H9 (cell line): Measurements from ENCODE around the gene DUSP6. TPM values are rescaled to one million over a fixed set of nuclear protein-coding genes. Genes with fewer than 3 reads are reported as not detected.

Experiments
- DNase-seq: peaks from one replicate; pipeline ENCODE4 v3.0.0-alpha.2; 2017
- H2AFZ ChIP-seq: one replicate; pipeline ENCODE4 v1.6.1; 2013; ENCODE audit warnings: mild to moderate bottlenecking, low read length, control low read depth, moderate library complexity
- H2AK5ac ChIP-seq: 2 replicates; pipeline ENCODE4 v1.6.1; 2013; ENCODE audit warnings: low read length, control low read depth, mixed read lengths; ENCODE audit not compliant: insufficient read length
- H2BK120ac ChIP-seq: one replicate; pipeline ENCODE4 v1.6.1; 2013; ENCODE audit warnings: low read depth, mild to moderate bottlenecking, low read length, control low read depth, inconsistent platforms; ENCODE audit not compliant: poor library complexity, severe bottlenecking
- H2BK12ac ChIP-seq: 2 replicates; pipeline ENCODE4 v1.6.1; 2013; ENCODE audit warnings: low read length, control low read depth, mixed read lengths, low read depth; ENCODE audit not compliant: insufficient read length
- H2BK15ac ChIP-seq: 2 replicates; pipeline ENCODE4 v1.6.1; 2013; ENCODE audit warnings: low read depth, low read length, control low read depth
- H2BK20ac ChIP-seq: one replicate; pipeline ENCODE4 v1.6.1; 2013; ENCODE audit warnings: low read depth, mild to moderate bottlenecking, low read length, control low read depth, inconsistent platforms; ENCODE audit not compliant: poor library complexity, severe bottlenecking
- H2BK5ac ChIP-seq: 2 replicates; pipeline ENCODE4 v1.6.1; 2013; ENCODE audit warnings: low read length, control low read depth, mixed read lengths; ENCODE audit not compliant: insufficient read length
- H3K14ac ChIP-seq: 2 replicates; pipeline ENCODE4 v1.6.1; 2013; ENCODE audit warnings: low read length, control low read depth; ENCODE audit not compliant: insufficient read depth
- H3K18ac ChIP-seq: 2 replicates; pipeline ENCODE4 v1.6.1; 2013; ENCODE audit warnings: low read depth, mild to moderate bottlenecking, mixed read lengths, low read length, control low read depth; ENCODE audit not compliant: insufficient read length
- H3K23ac ChIP-seq: 2 replicates; pipeline ENCODE4 v1.6.1; 2013; ENCODE audit warnings: low read length, control low read depth, mixed read lengths, low read depth; ENCODE audit not compliant: insufficient read length
- H3K23me2 ChIP-seq: 2 replicates; pipeline ENCODE4 v1.6.1; 2013; ENCODE audit warnings: low read depth, mild to moderate bottlenecking, mixed read lengths, low read length, control low read depth; ENCODE audit not compliant: insufficient read length, poor library complexity, severe bottlenecking
- H3K27ac ChIP-seq: 2 replicates; pipeline ENCODE4 v1.5.1; 2013; ENCODE audit warnings: low read length, control low read depth, mixed read lengths, low read depth; ENCODE audit not compliant: insufficient read length
- H3K27me3 ChIP-seq: 2 replicates; pipeline ENCODE4 v1.6.1; 2013; ENCODE audit warnings: low read length, control low read depth, inconsistent platforms; ENCODE audit not compliant: insufficient read depth
- H3K4ac ChIP-seq: 2 replicates; pipeline ENCODE4 v1.6.1; 2013; ENCODE audit warnings: low read depth, mild to moderate bottlenecking, control low read depth, inconsistent platforms, low read length, moderate library complexity
- H3K4me1 ChIP-seq: 2 replicates; pipeline ENCODE4 v1.6.1; 2013; ENCODE audit warnings: low read length, control low read depth, inconsistent platforms; ENCODE audit not compliant: insufficient read depth
- H3K4me2 ChIP-seq: 2 replicates; pipeline ENCODE4 v1.6.1; 2013; ENCODE audit warnings: low read length, control low read depth, mixed read lengths; ENCODE audit not compliant: insufficient read length, insufficient read depth
- H3K56ac ChIP-seq: 2 replicates; pipeline ENCODE4 v1.6.1; 2013; ENCODE audit warnings: low read depth, mild to moderate bottlenecking, mixed read lengths, low read length, control low read depth; ENCODE audit not compliant: insufficient read length
- H3K79me1 ChIP-seq: 2 replicates; pipeline ENCODE4 v1.6.1; 2013; ENCODE audit warnings: low read depth, mild to moderate bottlenecking, moderate library complexity, low read length, control low read depth, inconsistent platforms; ENCODE audit not compliant: insufficient read depth, poor library complexity, severe bottlenecking
- H3K79me2 ChIP-seq: 2 replicates; pipeline ENCODE4 v1.6.1; 2013; ENCODE audit warnings: low read length, control low read depth, inconsistent platforms; ENCODE audit not compliant: insufficient read depth
- H3K9ac ChIP-seq: 2 replicates; pipeline ENCODE4 v1.6.1; 2013; ENCODE audit warnings: low read length, control low read depth, mixed read lengths; ENCODE audit not compliant: insufficient read length; ENCODE audit errors: extremely low read depth
- H3K9me3 ChIP-seq: one replicate; pipeline ENCODE4 v1.6.1; 2013; ENCODE audit warnings: low read depth, low read length, inconsistent platforms; ENCODE audit not compliant: control insufficient read depth
- H3T11ph ChIP-seq: one replicate; pipeline ENCODE4 v1.6.1; 2013; ENCODE audit warnings: mild to moderate bottlenecking, low read length, control low read depth, inconsistent platforms
- H4K20me1 ChIP-seq: one replicate; pipeline ENCODE4 v1.6.1; 2013; ENCODE audit not compliant: control insufficient read depth, insufficient read length, insufficient read depth
- H4K5ac ChIP-seq: 2 replicates; pipeline ENCODE4 v1.6.1; 2013; ENCODE audit warnings: low read depth, mild to moderate bottlenecking, mixed read lengths, low read length, control low read depth; ENCODE audit not compliant: insufficient read length
- H4K8ac ChIP-seq: replicated peaks from 2 replicates; pipeline ENCODE4 v1.6.1; 2013; ENCODE audit warnings: low read length, control low read depth, mixed read lengths, low read depth; ENCODE audit not compliant: insufficient read length
- H4K91ac ChIP-seq: 2 replicates; pipeline ENCODE4 v1.6.1; 2013; ENCODE audit warnings: low read depth, mild to moderate bottlenecking, moderate library complexity, mixed read lengths, low read length, control low read depth; ENCODE audit not compliant: insufficient read length
- H3K27ac Mint-ChIP-seq, 3 experiments: 2 replicates in 2 of 3; 3 replicates in 1 of 3; pipeline ENCODE4 v1.8.0; 2020 to 2021; ENCODE audit warnings: mixed read lengths in 3 of 3, mild to moderate bottlenecking in 1 of 3, moderate library complexity in 1 of 3
- H3K27me3 Mint-ChIP-seq: 2 replicates; pipeline ENCODE4 v1.8.0; 2021; ENCODE audit warnings: low read depth, mild to moderate bottlenecking, moderate library complexity, mixed read lengths
- H3K36me3 Mint-ChIP-seq, 3 experiments: 2 replicates in 2 of 3; 3 replicates in 1 of 3; pipeline ENCODE4 v1.8.0; 2020 to 2021; ENCODE audit warnings: low read depth in 3 of 3, mixed read lengths in 3 of 3; ENCODE audit not compliant: insufficient read depth in 1 of 3
- H3K4me1 Mint-ChIP-seq, 2 experiments: 2 replicates each; pipeline ENCODE4 v1.8.0; 2020; ENCODE audit warnings: mixed read lengths in 2 of 2
- H3K4me3 Mint-ChIP-seq, 2 experiments: 2 replicates in 1 of 2; 3 replicates in 1 of 2; pipeline ENCODE4 v1.8.0; 2020 to 2021; ENCODE audit warnings: mild to moderate bottlenecking in 2 of 2, mixed read lengths in 2 of 2, moderate library complexity in 1 of 2
- H3K9me3 Mint-ChIP-seq, 2 experiments: 2 replicates in 1 of 2; 3 replicates in 1 of 2; pipeline ENCODE4 v1.8.0; 2020; ENCODE audit warnings: mild to moderate bottlenecking in 2 of 2, mixed read lengths in 2 of 2, moderate library complexity in 1 of 2
- CTCF ChIP-seq: fragments of 200-600 bp; sonication (generic); conservative IDR thresholded peaks from 3 replicates; pipeline ENCODE4 v1.8.0; 2021; ENCODE audit warnings: antibody characterized with exemption, mild to moderate bottlenecking
- WGBS: extraction: QIAGEN DNeasy Blood & Tissue Kit; methylation state at CpG from one replicate; pipeline ENCODE4 v1.1.7; 2013; ENCODE audit warnings: missing lambda C conversion rate, low lambda C conversion rate, mixed read lengths; ENCODE audit not compliant: insufficient read length; ENCODE audit errors: extremely low coverage; 5-methylcytosine and 5-hydroxymethylcytosine counted together
- total RNA-seq: library from RNA; stranded (reverse); gene quantifications from 2 replicates; pipeline ENCODE4 v1.2.1, GENCODE V29; 2021

The DUSP6 gene
- total RNA-seq, 1 experiment from 2014 or later: 35.3 TPM

GRCh38 chr12:89391726-89392336 is 39.5 kb upstream of the DUSP6 start:
- H2BK20ac ChIP-seq: no peak overlapping the region
- no peak overlapping the region for H4K5ac ChIP-seq
- H2BK5ac ChIP-seq: no peak overlapping the region
- no peaks in the 10 kb centered on the region for H3K79me2 ChIP-seq
- Mint-ChIP-seq H3K36me3 (no peaks in the 10 kb centered on the region), H3K27me3 (no peaks in the 10 kb centered on the region; the same call in 1 of the 2 replicates), H3K27ac (no peak overlapping the region; a peak in 1 of 7 replicates), H3K9me3 (no peaks in the 10 kb centered on the region), H3K4me1 (peaks cover 6 to 8% of the 10 kb centered on the region in 2 experiments), H3K4me3 (no peak overlapping the region)
- DNase-seq: no peak
- no peak overlapping the region for H4K8ac ChIP-seq
- no peak overlapping the region for H2BK120ac ChIP-seq
- no peak overlapping the region for H3K56ac ChIP-seq
- H3K4me1 ChIP-seq: no peaks in the 10 kb centered on the region
- H3K9me3 ChIP-seq: no peaks in the 10 kb centered on the region
- no CpG with 5 or more reads among the region's 6 CpGs for WGBS
- H3K23ac ChIP-seq: no peak overlapping the region
- no peak overlapping the region for H2BK12ac ChIP-seq
- no peak overlapping the region for H3K27ac ChIP-seq
- H3K4me2 ChIP-seq: no peak overlapping the region
- H3K4ac ChIP-seq: no peak overlapping the region
- no peak overlapping the region for H2AK5ac ChIP-seq
- no peak for TF ChIP-seq CTCF
- H3K79me1 ChIP-seq: no peaks in the 10 kb centered on the region
- H2AFZ ChIP-seq: no peak overlapping the region
- no peak overlapping the region for H3K18ac ChIP-seq
- no peaks in the 10 kb centered on the region for H4K20me1 ChIP-seq
- H3K14ac ChIP-seq: no peak overlapping the region
- no peak overlapping the region for H3K9ac ChIP-seq
- H3K27me3 ChIP-seq: no peaks in the 10 kb centered on the region
- H2BK15ac ChIP-seq: no peak overlapping the region
- H3T11ph ChIP-seq: no peak overlapping the region
- H3K23me2 ChIP-seq: no peaks in the 10 kb centered on the region
- no peak overlapping the region for H4K91ac ChIP-seq
